Measurements from ENCODE around the gene SLC7A6OS.

SLC7A6OS gene

DNA sequence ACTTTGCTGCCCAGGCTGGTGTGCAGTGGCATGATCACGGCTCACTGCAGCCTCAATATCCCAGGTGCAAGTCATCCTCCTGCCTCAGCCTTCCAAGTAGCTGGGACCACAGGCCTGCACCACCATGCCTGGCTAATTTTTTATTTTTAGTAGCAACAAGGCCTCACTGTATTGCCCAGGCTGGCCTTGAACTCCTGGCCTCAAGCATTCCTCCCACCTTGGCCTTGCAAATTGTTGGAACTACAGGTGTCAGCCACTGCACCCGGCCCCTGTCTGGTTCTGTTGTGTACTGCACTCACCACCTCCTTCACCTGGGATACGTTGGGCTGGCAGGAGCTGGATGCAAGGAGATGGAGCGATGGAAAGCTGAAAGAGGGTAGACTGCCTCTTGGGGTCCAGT is 57.0 kb downstream of the SLC7A6OS start:
- no peak for DNase-seq (ENCODE audit: low read depth in 3 of 3)

DNA sequence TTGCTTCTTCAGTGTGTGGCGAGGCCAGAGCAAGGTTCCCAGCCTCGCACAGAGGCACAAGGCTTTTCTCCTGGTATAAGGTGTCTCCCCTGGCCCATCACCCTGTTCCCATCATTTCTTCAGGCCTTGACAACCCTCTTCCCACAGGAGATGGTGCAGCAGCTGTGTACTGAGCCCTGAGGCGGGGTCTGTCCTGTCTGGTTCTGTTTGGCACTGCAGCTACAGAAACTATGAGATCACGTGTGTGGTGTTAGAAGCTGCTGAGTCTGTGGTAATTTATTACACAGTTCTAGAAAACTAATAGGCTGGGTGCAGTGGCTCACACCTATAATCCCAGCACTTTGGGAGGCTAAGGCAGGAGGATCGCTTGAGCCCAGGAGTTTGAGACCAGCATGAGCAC is 58.4 kb downstream of the SLC7A6OS start:
- no peak for DNase-seq (ENCODE audit: low read depth in 3 of 3)

GRCh38 chr16:68251832-68252231 is 58.9 kb downstream of the SLC7A6OS start:
- no peak for DNase-seq (ENCODE audit: low read depth in 3 of 3)

DNA sequence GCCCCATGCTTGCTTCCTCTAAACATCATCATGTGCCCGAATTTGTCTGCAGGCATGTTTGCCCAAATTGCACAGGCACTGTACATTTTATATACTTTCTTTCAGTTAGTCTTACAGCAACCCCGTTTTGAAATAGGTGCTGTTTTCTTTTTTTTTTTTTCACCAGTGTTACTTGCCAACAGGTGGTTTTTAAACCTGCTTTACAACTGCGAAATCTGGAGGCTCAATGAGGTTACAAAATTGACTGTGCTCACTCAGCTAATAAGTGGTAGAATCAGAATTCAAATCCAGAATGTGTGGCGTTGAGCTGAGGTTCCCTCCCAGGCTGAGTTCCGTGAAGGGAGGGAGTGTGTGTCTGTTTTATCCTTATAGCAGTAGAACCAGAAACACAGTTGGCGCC is 59.8 kb downstream of the SLC7A6OS start:
- DNase-seq (ENCODE audit: low read depth in 3 of 3) = no peak

GRCh38 chr16:68249371-68249770 is 61.4 kb downstream of the SLC7A6OS start:
- no peak for DNase-seq (ENCODE audit: low read depth in 3 of 3)

Measured in stimulated activated CD4-positive, alpha-beta T cell treated with anti-CD3 and anti-CD28 coated beads, TNF-alpha, amount 100 ng/mL, for 24 hours (primary cell).